H9 (cell line): ENCODE measurements around the gene PLCL1. TPM values are rescaled to one million over a fixed set of nuclear protein-coding genes. Genes with fewer than 3 reads are reported as not detected.

Experiments
- DNase-seq: peaks from one replicate; pipeline ENCODE4 v3.0.0-alpha.2; 2017
- H2AFZ ChIP-seq: one replicate; pipeline ENCODE4 v1.6.1; 2013; ENCODE audit warnings: mild to moderate bottlenecking, low read length, control low read depth, moderate library complexity
- H2AK5ac ChIP-seq: 2 replicates; pipeline ENCODE4 v1.6.1; 2013; ENCODE audit warnings: low read length, control low read depth, mixed read lengths; ENCODE audit not compliant: insufficient read length
- H2BK120ac ChIP-seq: one replicate; pipeline ENCODE4 v1.6.1; 2013; ENCODE audit warnings: low read depth, mild to moderate bottlenecking, low read length, control low read depth, inconsistent platforms; ENCODE audit not compliant: poor library complexity, severe bottlenecking
- H2BK12ac ChIP-seq: 2 replicates; pipeline ENCODE4 v1.6.1; 2013; ENCODE audit warnings: low read length, control low read depth, mixed read lengths, low read depth; ENCODE audit not compliant: insufficient read length
- H2BK15ac ChIP-seq: 2 replicates; pipeline ENCODE4 v1.6.1; 2013; ENCODE audit warnings: low read depth, low read length, control low read depth
- H2BK20ac ChIP-seq: one replicate; pipeline ENCODE4 v1.6.1; 2013; ENCODE audit warnings: low read depth, mild to moderate bottlenecking, low read length, control low read depth, inconsistent platforms; ENCODE audit not compliant: poor library complexity, severe bottlenecking
- H2BK5ac ChIP-seq: 2 replicates; pipeline ENCODE4 v1.6.1; 2013; ENCODE audit warnings: low read length, control low read depth, mixed read lengths; ENCODE audit not compliant: insufficient read length
- H3K14ac ChIP-seq: 2 replicates; pipeline ENCODE4 v1.6.1; 2013; ENCODE audit warnings: low read length, control low read depth; ENCODE audit not compliant: insufficient read depth
- H3K18ac ChIP-seq: 2 replicates; pipeline ENCODE4 v1.6.1; 2013; ENCODE audit warnings: low read depth, mild to moderate bottlenecking, mixed read lengths, low read length, control low read depth; ENCODE audit not compliant: insufficient read length
- H3K23ac ChIP-seq: 2 replicates; pipeline ENCODE4 v1.6.1; 2013; ENCODE audit warnings: low read length, control low read depth, mixed read lengths, low read depth; ENCODE audit not compliant: insufficient read length
- H3K23me2 ChIP-seq: 2 replicates; pipeline ENCODE4 v1.6.1; 2013; ENCODE audit warnings: low read depth, mild to moderate bottlenecking, mixed read lengths, low read length, control low read depth; ENCODE audit not compliant: insufficient read length, poor library complexity, severe bottlenecking
- H3K27ac ChIP-seq: 2 replicates; pipeline ENCODE4 v1.5.1; 2013; ENCODE audit warnings: low read length, control low read depth, mixed read lengths, low read depth; ENCODE audit not compliant: insufficient read length
- H3K27me3 ChIP-seq: 2 replicates; pipeline ENCODE4 v1.6.1; 2013; ENCODE audit warnings: low read length, control low read depth, inconsistent platforms; ENCODE audit not compliant: insufficient read depth
- H3K4ac ChIP-seq: 2 replicates; pipeline ENCODE4 v1.6.1; 2013; ENCODE audit warnings: low read depth, mild to moderate bottlenecking, control low read depth, inconsistent platforms, low read length, moderate library complexity
- H3K4me1 ChIP-seq: 2 replicates; pipeline ENCODE4 v1.6.1; 2013; ENCODE audit warnings: low read length, control low read depth, inconsistent platforms; ENCODE audit not compliant: insufficient read depth
- H3K4me2 ChIP-seq: 2 replicates; pipeline ENCODE4 v1.6.1; 2013; ENCODE audit warnings: low read length, control low read depth, mixed read lengths; ENCODE audit not compliant: insufficient read length, insufficient read depth
- H3K56ac ChIP-seq: 2 replicates; pipeline ENCODE4 v1.6.1; 2013; ENCODE audit warnings: low read depth, mild to moderate bottlenecking, mixed read lengths, low read length, control low read depth; ENCODE audit not compliant: insufficient read length
- H3K79me1 ChIP-seq: 2 replicates; pipeline ENCODE4 v1.6.1; 2013; ENCODE audit warnings: low read depth, mild to moderate bottlenecking, moderate library complexity, low read length, control low read depth, inconsistent platforms; ENCODE audit not compliant: insufficient read depth, poor library complexity, severe bottlenecking
- H3K79me2 ChIP-seq: 2 replicates; pipeline ENCODE4 v1.6.1; 2013; ENCODE audit warnings: low read length, control low read depth, inconsistent platforms; ENCODE audit not compliant: insufficient read depth
- H3K9ac ChIP-seq: 2 replicates; pipeline ENCODE4 v1.6.1; 2013; ENCODE audit warnings: low read length, control low read depth, mixed read lengths; ENCODE audit not compliant: insufficient read length; ENCODE audit errors: extremely low read depth
- H3K9me3 ChIP-seq: one replicate; pipeline ENCODE4 v1.6.1; 2013; ENCODE audit warnings: low read depth, low read length, inconsistent platforms; ENCODE audit not compliant: control insufficient read depth
- H3T11ph ChIP-seq: one replicate; pipeline ENCODE4 v1.6.1; 2013; ENCODE audit warnings: mild to moderate bottlenecking, low read length, control low read depth, inconsistent platforms
- H4K20me1 ChIP-seq: one replicate; pipeline ENCODE4 v1.6.1; 2013; ENCODE audit not compliant: control insufficient read depth, insufficient read length, insufficient read depth
- H4K5ac ChIP-seq: 2 replicates; pipeline ENCODE4 v1.6.1; 2013; ENCODE audit warnings: low read depth, mild to moderate bottlenecking, mixed read lengths, low read length, control low read depth; ENCODE audit not compliant: insufficient read length
- H4K8ac ChIP-seq: replicated peaks from 2 replicates; pipeline ENCODE4 v1.6.1; 2013; ENCODE audit warnings: low read length, control low read depth, mixed read lengths, low read depth; ENCODE audit not compliant: insufficient read length
- H4K91ac ChIP-seq: 2 replicates; pipeline ENCODE4 v1.6.1; 2013; ENCODE audit warnings: low read depth, mild to moderate bottlenecking, moderate library complexity, mixed read lengths, low read length, control low read depth; ENCODE audit not compliant: insufficient read length
- H3K27ac Mint-ChIP-seq, 3 experiments: 2 replicates in 2 of 3; 3 replicates in 1 of 3; pipeline ENCODE4 v1.8.0; 2020 to 2021; ENCODE audit warnings: mixed read lengths in 3 of 3, mild to moderate bottlenecking in 1 of 3, moderate library complexity in 1 of 3
- H3K27me3 Mint-ChIP-seq: 2 replicates; pipeline ENCODE4 v1.8.0; 2021; ENCODE audit warnings: low read depth, mild to moderate bottlenecking, moderate library complexity, mixed read lengths
- H3K36me3 Mint-ChIP-seq, 3 experiments: 2 replicates in 2 of 3; 3 replicates in 1 of 3; pipeline ENCODE4 v1.8.0; 2020 to 2021; ENCODE audit warnings: low read depth in 3 of 3, mixed read lengths in 3 of 3; ENCODE audit not compliant: insufficient read depth in 1 of 3
- H3K4me1 Mint-ChIP-seq, 2 experiments: 2 replicates each; pipeline ENCODE4 v1.8.0; 2020; ENCODE audit warnings: mixed read lengths in 2 of 2
- H3K4me3 Mint-ChIP-seq, 2 experiments: 2 replicates in 1 of 2; 3 replicates in 1 of 2; pipeline ENCODE4 v1.8.0; 2020 to 2021; ENCODE audit warnings: mild to moderate bottlenecking in 2 of 2, mixed read lengths in 2 of 2, moderate library complexity in 1 of 2
- H3K9me3 Mint-ChIP-seq, 2 experiments: 2 replicates in 1 of 2; 3 replicates in 1 of 2; pipeline ENCODE4 v1.8.0; 2020; ENCODE audit warnings: mild to moderate bottlenecking in 2 of 2, mixed read lengths in 2 of 2, moderate library complexity in 1 of 2
- WGBS: extraction: QIAGEN DNeasy Blood & Tissue Kit; methylation state at CpG from one replicate; pipeline ENCODE4 v1.1.7; 2013; ENCODE audit warnings: missing lambda C conversion rate, low lambda C conversion rate, mixed read lengths; ENCODE audit not compliant: insufficient read length; ENCODE audit errors: extremely low coverage; 5-methylcytosine and 5-hydroxymethylcytosine counted together
- total RNA-seq: library from RNA; stranded (reverse); gene quantifications from 2 replicates; pipeline ENCODE4 v1.2.1, GENCODE V29; 2021
- TF ChIP-seq, protein P1 (sequence below): fragments of 200-600 bp; sonication (generic); conservative IDR thresholded peaks from 3 replicates; pipeline ENCODE4 v1.8.0; 2021; ENCODE audit warnings: antibody characterized with exemption, mild to moderate bottlenecking

Gene PLCL1
- total RNA-seq, 1 experiment from 2014 or later = 0.04 TPM

DNA sequence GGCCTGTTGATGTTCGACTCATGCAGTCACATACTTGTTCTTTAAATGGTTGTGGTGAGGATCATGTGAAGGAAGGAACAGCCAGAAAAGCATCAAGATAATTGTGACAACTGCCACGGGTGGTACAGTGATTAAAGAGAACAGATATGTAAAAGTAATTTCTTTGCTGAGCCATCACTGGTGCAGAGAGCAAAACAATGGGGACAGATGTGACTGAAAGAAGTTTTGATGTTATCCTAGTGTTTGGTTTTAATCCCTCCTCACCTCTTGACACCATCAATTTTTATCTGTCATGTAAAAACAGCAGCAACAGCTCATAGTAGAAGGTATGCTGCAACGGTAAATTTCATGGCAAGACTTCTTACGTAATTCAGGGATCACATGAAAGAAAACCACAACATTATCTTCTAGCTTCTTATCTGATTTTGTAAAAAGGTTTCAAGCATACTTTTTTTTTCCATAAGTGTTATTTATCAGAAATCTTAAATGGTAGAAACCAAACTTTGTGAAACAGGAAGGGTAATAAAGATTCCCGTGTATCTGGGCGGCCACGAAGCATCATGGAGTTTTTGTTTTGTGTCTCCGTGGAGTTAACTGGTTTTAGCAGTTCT lies 65.2 kb downstream of the PLCL1 start:
- DNase-seq = no peak
- no peak overlapping the region for H2BK5ac ChIP-seq
- no peaks in the 10 kb centered on the region for H3K79me2 ChIP-seq
- 0 out of 2 replicates have a peak, but pooled peaks cover 6% of the 10 kb centered on the region for H3K4me1 ChIP-seq
- no peaks in the 10 kb centered on the region for H3K79me1 ChIP-seq
- H3T11ph ChIP-seq = no peak overlapping the region
- H2BK120ac ChIP-seq = no peak overlapping the region
- no peak overlapping the region for H3K56ac ChIP-seq
- no peak overlapping the region for H3K23ac ChIP-seq
- H3K27ac Mint-ChIP-seq = no peak overlapping the region
- H2BK15ac ChIP-seq = no peak overlapping the region
- H3K14ac ChIP-seq = no peak overlapping the region
- no peak overlapping the region for H4K8ac ChIP-seq
- no peaks in the 10 kb centered on the region for H4K20me1 ChIP-seq
- H4K91ac ChIP-seq = no peak overlapping the region
- H3K4me1 Mint-ChIP-seq = peaks cover 19 to 29% of the 10 kb centered on the region in 2 experiments
- WGBS = no CpG with 5 or more reads among the region's 8 CpGs
- H3K27me3 Mint-ChIP-seq = no peaks in the 10 kb centered on the region
- H3K18ac ChIP-seq = no peak overlapping the region
- H3K23me2 ChIP-seq = no peaks in the 10 kb centered on the region
- H3K27me3 ChIP-seq = no peaks in the 10 kb centered on the region
- no peak overlapping the region for H3K4ac ChIP-seq
- no peak overlapping the region for H2BK12ac ChIP-seq
- no peak overlapping the region for H2AK5ac ChIP-seq
- H3K9me3 ChIP-seq = no peaks in the 10 kb centered on the region
- no peaks in the 10 kb centered on the region for H3K9me3 Mint-ChIP-seq
- TF ChIP-seq, protein P1, sequence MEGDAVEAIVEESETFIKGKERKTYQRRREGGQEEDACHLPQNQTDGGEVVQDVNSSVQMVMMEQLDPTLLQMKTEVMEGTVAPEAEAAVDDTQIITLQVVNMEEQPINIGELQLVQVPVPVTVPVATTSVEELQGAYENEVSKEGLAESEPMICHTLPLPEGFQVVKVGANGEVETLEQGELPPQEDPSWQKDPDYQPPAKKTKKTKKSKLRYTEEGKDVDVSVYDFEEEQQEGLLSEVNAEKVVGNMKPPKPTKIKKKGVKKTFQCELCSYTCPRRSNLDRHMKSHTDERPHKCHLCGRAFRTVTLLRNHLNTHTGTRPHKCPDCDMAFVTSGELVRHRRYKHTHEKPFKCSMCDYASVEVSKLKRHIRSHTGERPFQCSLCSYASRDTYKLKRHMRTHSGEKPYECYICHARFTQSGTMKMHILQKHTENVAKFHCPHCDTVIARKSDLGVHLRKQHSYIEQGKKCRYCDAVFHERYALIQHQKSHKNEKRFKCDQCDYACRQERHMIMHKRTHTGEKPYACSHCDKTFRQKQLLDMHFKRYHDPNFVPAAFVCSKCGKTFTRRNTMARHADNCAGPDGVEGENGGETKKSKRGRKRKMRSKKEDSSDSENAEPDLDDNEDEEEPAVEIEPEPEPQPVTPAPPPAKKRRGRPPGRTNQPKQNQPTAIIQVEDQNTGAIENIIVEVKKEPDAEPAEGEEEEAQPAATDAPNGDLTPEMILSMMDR = no peak
- no peak overlapping the region for H2BK20ac ChIP-seq
- H2AFZ ChIP-seq = no peak overlapping the region
- no peak overlapping the region for H4K5ac ChIP-seq
- no peak overlapping the region for H3K27ac ChIP-seq
- no peaks in the 10 kb centered on the region for H3K36me3 Mint-ChIP-seq
- H3K9ac ChIP-seq = no peak overlapping the region
- H3K4me2 ChIP-seq = no peak overlapping the region
- H3K4me3 Mint-ChIP-seq = no peak overlapping the region
